Activated T-helper 2 cell treated with anti-CD3 and anti-CD28 coated beads, Interferon-gamma antibody, Interleukin-2, Interleukin-4, amounts not matched to agents 10 μg/mL and 5 μg/mL and 100 μg/mL, durations not matched to agents 14 hours and 24 hours and 36 hours (primary cell): ENCODE results near the gene CTBP2. TPM values are rescaled to one million over a fixed set of nuclear protein-coding genes. Genes with fewer than 3 reads are reported as not detected.

Experiments used
- DNase-seq: peaks from one replicate; pipeline ENCODE4 v3.0.0; 2021; ENCODE audit warnings: low spot score
- H3K27ac Mint-ChIP-seq: one replicate; pipeline ENCODE4 v1.8.0; 2021; ENCODE audit warnings: mixed read lengths
- H3K27me3 Mint-ChIP-seq: one replicate; pipeline ENCODE4 v1.8.0; 2021; ENCODE audit warnings: low read depth, mixed read lengths
- H3K36me3 Mint-ChIP-seq: one replicate; pipeline ENCODE4 v1.8.0; 2021; ENCODE audit warnings: low read depth, mixed read lengths
- H3K4me1 Mint-ChIP-seq: one replicate; pipeline ENCODE4 v1.8.0; 2021; ENCODE audit warnings: low read depth, mixed read lengths
- H3K4me3 Mint-ChIP-seq: one replicate; pipeline ENCODE4 v1.8.0; 2021; ENCODE audit warnings: low read depth, mild to moderate bottlenecking, moderate library complexity, mixed read lengths
- H3K9me3 Mint-ChIP-seq: one replicate; pipeline ENCODE4 v1.8.0; 2021; ENCODE audit warnings: mixed read lengths
- intact Hi-C: fragments of 100-400 bp; cut with micrococcal nuclease; formaldehyde crosslinking; loops from one replicate; pipeline ENCODE4 v1.15.1; 2023
- total RNA-seq: library from RNA; stranded (reverse); gene quantifications from 2 replicates; pipeline ENCODE4 v1.2.3, GENCODE V29; 2022

The CTBP2 gene
- total RNA-seq, 1 donor from 2014 or later, result 0.48 TPM

- Mint-ChIP-seq H3K27ac (no peak overlapping the region), H3K27me3 (peaks cover 59% of the 10 kb centered on the region), H3K9me3 (no peaks in the 10 kb centered on the region), H3K4me1 (peaks cover 3% of the 10 kb centered on the region), H3K4me3 (no peak overlapping the region), H3K36me3 (no peaks in the 10 kb centered on the region)
- intact Hi-C loops, result no loop called here
- no peak for DNase-seq
Observed at GRCh38 chr10:125159486-125159931, 854 bp downstream of the CTBP2 start.

GRCh38 chr10:125158601-125159485 is 1.5 kb downstream of the CTBP2 start:
- peaks cover 62% of the 10 kb centered on the region for H3K27me3 Mint-ChIP-seq
- peaks cover 3% of the 10 kb centered on the region for H3K4me1 Mint-ChIP-seq
- H3K36me3 Mint-ChIP-seq, result no peaks in the 10 kb centered on the region
- H3K4me3 Mint-ChIP-seq, result peak overlapping the region; percentile 59
- intact Hi-C loops, result no loop called here
- DNase-seq, result no peak
- no peak overlapping the region for H3K27ac Mint-ChIP-seq
- H3K9me3 Mint-ChIP-seq, result no peaks in the 10 kb centered on the region

- peaks cover 3% of the 10 kb centered on the region for H3K4me1 Mint-ChIP-seq
- H3K4me3 Mint-ChIP-seq, result peak overlapping the region; percentile 59
- peaks cover 66% of the 10 kb centered on the region for H3K27me3 Mint-ChIP-seq
- no peaks in the 10 kb centered on the region for H3K36me3 Mint-ChIP-seq
- DNase-seq, result no peak
- H3K27ac Mint-ChIP-seq, result no peak overlapping the region
- no peaks in the 10 kb centered on the region for H3K9me3 Mint-ChIP-seq
- intact Hi-C loops, result no loop called here
Observed at GRCh38 chr10:125158275-125158600, 2.1 kb downstream of the CTBP2 start.

- Mint-ChIP-seq H3K36me3 (no peaks in the 10 kb centered on the region), H3K9me3 (no peaks in the 10 kb centered on the region), H3K4me1 (peaks cover 3% of the 10 kb centered on the region), H3K4me3 (no peak overlapping the region), H3K27me3 (peaks cover 65% of the 10 kb centered on the region), H3K27ac (no peak overlapping the region)
- no peak for DNase-seq
- intact Hi-C loops, result no loop called here
Observed at GRCh38 chr10:125157505-125157904, 2.9 kb downstream of the CTBP2 start.

GRCh38 chr10:125156739-125157480 is 3.5 kb downstream of the CTBP2 start:
- peaks cover 3% of the 10 kb centered on the region for H3K4me1 Mint-ChIP-seq
- no peak overlapping the region for H3K4me3 Mint-ChIP-seq
- intact Hi-C loops, result no loop called here
- no peaks in the 10 kb centered on the region for H3K36me3 Mint-ChIP-seq
- H3K27ac Mint-ChIP-seq, result no peak overlapping the region
- H3K27me3 Mint-ChIP-seq, result peaks cover 63% of the 10 kb centered on the region
- no peak for DNase-seq
- H3K9me3 Mint-ChIP-seq, result no peaks in the 10 kb centered on the region

GRCh38 chr10:125156196-125156595 is 4.2 kb downstream of the CTBP2 start:
- no peak for DNase-seq
- Mint-ChIP-seq H3K4me3 (no peak overlapping the region), H3K27me3 (peaks cover 61% of the 10 kb centered on the region), H3K27ac (no peak overlapping the region), H3K4me1 (peaks cover 3% of the 10 kb centered on the region), H3K9me3 (no peaks in the 10 kb centered on the region), H3K36me3 (no peaks in the 10 kb centered on the region)
- intact Hi-C loops, result no loop called here

GRCh38 chr10:125155101-125155500 is 5.3 kb downstream of the CTBP2 start:
- no peak for DNase-seq
- no peaks in the 10 kb centered on the region for H3K9me3 Mint-ChIP-seq
- H3K4me1 Mint-ChIP-seq, result peaks cover 3% of the 10 kb centered on the region
- no peak overlapping the region for H3K4me3 Mint-ChIP-seq
- intact Hi-C loops, result no loop called here
- peaks cover 66% of the 10 kb centered on the region for H3K27me3 Mint-ChIP-seq
- no peak overlapping the region for H3K27ac Mint-ChIP-seq
- no peaks in the 10 kb centered on the region for H3K36me3 Mint-ChIP-seq

GRCh38 chr10:125154529-125154928 is 5.8 kb downstream of the CTBP2 start:
- Mint-ChIP-seq H3K27ac (no peak overlapping the region), H3K9me3 (no peaks in the 10 kb centered on the region), H3K4me1 (peaks cover 3% of the 10 kb centered on the region), H3K27me3 (peaks cover 68% of the 10 kb centered on the region), H3K36me3 (no peaks in the 10 kb centered on the region), H3K4me3 (no peak overlapping the region)
- intact Hi-C loops, result no loop called here
- DNase-seq, result no peak

- H3K9me3 Mint-ChIP-seq, result no peaks in the 10 kb centered on the region
- H3K4me1 Mint-ChIP-seq, result peaks cover 3% of the 10 kb centered on the region
- peaks cover 72% of the 10 kb centered on the region for H3K27me3 Mint-ChIP-seq
- no peak for DNase-seq
- no peaks in the 10 kb centered on the region for H3K36me3 Mint-ChIP-seq
- H3K4me3 Mint-ChIP-seq, result no peak overlapping the region
- intact Hi-C loops, result no loop called here
- no peak overlapping the region for H3K27ac Mint-ChIP-seq
Observed at GRCh38 chr10:125153703-125154490, 6.5 kb downstream of the CTBP2 start.

- DNase-seq, result no peak
- H3K9me3 Mint-ChIP-seq, result no peaks in the 10 kb centered on the region
- H3K36me3 Mint-ChIP-seq, result no peaks in the 10 kb centered on the region
- intact Hi-C loops, result no loop called here
- H3K4me3 Mint-ChIP-seq, result no peak overlapping the region
- H3K27ac Mint-ChIP-seq, result no peak overlapping the region
- no peaks in the 10 kb centered on the region for H3K4me1 Mint-ChIP-seq
- H3K27me3 Mint-ChIP-seq, result peaks cover 73% of the 10 kb centered on the region
Observed at GRCh38 chr10:125152450-125153368, 7.7 kb downstream of the CTBP2 start.

GRCh38 chr10:125151553-125152449 is 8.6 kb downstream of the CTBP2 start:
- DNase-seq, result no peak
- Mint-ChIP-seq H3K36me3 (no peaks in the 10 kb centered on the region), H3K4me3 (no peak overlapping the region), H3K4me1 (no peaks in the 10 kb centered on the region), H3K27me3 (peaks cover 67% of the 10 kb centered on the region), H3K9me3 (no peaks in the 10 kb centered on the region), H3K27ac (no peak overlapping the region)
- intact Hi-C loops, result no loop called here
